AG09309 (cell line): ENCODE measurements around the gene RHBDD1.

Experiments
- DNase-seq: peaks from one replicate; pipeline ENCODE4 v3.0.0-alpha.2; 2010; ENCODE audit warnings: low read depth
- H3K4me3 ChIP-seq: 2 replicates; pipeline ENCODE4 v1.5.1; 2011; ENCODE audit warnings: mild to moderate bottlenecking, low read depth, low read length, moderate library complexity; ENCODE audit not compliant: control insufficient read depth
- TF ChIP-seq, protein P1 (sequence below): IDR thresholded peaks from 2 replicates; pipeline ENCODE4 v1.5.1; 2011; ENCODE audit warnings: mild to moderate bottlenecking, low read depth, low read length, inconsistent platforms; ENCODE audit not compliant: insufficient read depth, control insufficient read depth; ENCODE audit errors: missing control alignments

RHBDD1 gene

DNA sequence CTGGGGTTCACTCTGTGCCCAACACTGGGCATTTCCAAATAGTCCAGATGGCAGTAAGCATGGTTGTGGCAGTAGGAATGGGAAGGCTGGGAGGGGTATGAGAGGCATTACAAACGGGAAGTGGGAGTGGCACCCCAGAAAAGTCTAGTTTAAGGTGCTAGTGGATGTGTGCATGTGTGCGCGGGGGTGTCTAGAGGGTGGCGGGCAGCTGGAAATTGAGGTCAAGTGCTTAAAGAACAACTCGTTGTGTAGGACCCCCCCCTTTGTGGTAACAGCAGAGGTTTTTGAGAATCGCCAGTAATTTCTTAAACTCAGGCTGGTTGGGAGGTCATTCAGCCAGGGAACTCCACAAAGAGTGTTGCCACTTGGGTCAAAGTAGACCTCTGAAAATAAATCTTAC is 69.9 kb downstream of the RHBDD1 start:
- no peak for DNase-seq
- H3K4me3 ChIP-seq, result no peak overlapping the region
- TF ChIP-seq, protein P1, sequence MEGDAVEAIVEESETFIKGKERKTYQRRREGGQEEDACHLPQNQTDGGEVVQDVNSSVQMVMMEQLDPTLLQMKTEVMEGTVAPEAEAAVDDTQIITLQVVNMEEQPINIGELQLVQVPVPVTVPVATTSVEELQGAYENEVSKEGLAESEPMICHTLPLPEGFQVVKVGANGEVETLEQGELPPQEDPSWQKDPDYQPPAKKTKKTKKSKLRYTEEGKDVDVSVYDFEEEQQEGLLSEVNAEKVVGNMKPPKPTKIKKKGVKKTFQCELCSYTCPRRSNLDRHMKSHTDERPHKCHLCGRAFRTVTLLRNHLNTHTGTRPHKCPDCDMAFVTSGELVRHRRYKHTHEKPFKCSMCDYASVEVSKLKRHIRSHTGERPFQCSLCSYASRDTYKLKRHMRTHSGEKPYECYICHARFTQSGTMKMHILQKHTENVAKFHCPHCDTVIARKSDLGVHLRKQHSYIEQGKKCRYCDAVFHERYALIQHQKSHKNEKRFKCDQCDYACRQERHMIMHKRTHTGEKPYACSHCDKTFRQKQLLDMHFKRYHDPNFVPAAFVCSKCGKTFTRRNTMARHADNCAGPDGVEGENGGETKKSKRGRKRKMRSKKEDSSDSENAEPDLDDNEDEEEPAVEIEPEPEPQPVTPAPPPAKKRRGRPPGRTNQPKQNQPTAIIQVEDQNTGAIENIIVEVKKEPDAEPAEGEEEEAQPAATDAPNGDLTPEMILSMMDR, result no peak

DNA sequence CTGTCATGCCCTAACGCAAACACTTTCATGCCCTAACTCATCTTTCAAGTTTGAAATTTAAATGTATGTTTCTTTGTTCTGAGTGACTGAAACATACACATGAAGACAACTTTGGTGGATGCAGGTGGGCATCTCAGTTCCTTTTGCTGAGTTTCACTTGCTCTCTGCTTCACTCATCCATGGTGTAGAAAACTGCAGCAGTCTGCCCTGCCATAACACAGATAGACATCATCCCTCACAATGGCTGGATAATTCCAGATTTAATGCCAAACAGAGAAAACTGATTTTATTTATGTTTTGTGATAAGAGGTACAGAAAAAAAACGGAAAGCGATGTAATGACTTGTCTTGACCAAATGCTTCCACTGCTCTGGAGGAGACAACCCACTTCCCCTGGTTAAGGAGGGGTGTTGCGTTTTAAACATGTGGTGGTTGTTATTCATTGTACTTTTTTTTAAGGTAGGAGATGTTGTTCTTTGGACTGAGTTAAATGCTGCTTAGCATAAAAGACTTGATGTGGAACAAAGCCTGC is 70.4 kb downstream of the RHBDD1 start:
- H3K4me3 ChIP-seq, result no peak overlapping the region
- no peak for DNase-seq
- TF ChIP-seq, protein P1, result no peak

DNA sequence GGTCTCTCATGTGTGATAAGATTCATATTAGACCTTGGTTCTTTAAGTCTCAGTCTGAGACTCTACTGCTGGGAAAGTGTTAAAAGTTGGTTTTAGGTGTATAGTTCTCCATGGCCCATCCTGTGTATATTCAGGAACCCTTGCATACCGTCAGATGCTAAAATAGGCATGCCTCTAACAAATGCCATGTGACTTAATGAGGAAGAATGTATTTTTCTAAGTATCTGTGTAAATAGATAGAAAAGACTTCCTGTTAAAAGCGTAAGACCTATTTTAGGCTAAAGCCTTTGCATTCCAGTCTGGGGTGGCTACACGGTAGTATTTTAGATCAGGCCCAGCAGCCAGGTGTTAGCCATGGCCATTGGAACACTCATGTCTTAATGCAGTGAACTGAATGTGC is 73.3 kb downstream of the RHBDD1 start:
- TF ChIP-seq, protein P1, result no peak
- no peak for DNase-seq
- H3K4me3 ChIP-seq, result no peak overlapping the region

DNA sequence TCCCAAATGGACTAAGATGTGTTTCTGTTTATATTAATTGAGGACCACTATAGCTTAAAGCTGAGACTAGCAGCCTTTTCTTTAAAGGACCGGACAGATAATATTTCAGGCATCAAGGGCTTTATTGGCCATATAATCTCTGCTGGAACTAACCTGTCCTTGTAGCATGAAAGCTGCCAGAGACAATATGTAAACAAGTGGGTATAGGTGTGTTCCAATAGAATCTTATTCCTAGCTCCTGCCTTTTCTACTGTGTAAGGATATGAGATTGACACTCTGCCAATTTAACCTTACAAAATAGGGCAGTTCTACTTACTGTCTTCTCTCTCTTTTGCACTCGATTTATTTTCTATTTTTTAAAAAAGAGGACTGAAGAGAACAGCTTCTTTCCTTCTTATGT is 74.0 kb downstream of the RHBDD1 start:
- TF ChIP-seq, protein P1, result no peak
- H3K4me3 ChIP-seq, result no peak overlapping the region
- no peak for DNase-seq

DNA sequence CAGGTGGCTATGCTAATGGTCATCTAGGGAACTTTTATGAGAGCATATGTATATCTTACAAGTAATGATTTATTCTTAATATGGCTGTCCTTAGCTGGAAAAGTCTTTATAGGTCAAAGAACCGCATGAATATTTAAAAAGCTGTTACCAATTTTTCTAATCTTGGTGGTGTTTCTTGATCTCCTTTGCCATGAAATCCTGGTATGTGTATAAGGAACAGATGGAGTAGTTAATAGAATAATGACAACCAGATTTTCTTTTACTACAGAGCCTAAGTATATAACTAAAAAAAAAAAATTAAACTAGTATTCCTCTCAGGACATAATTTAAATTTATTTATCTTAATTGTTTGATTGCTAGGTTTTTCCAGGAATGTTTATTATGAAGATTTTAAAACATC is 74.5 kb downstream of the RHBDD1 start:
- DNase-seq, result no peak
- no peak overlapping the region for H3K4me3 ChIP-seq
- TF ChIP-seq, protein P1, result no peak

DNA sequence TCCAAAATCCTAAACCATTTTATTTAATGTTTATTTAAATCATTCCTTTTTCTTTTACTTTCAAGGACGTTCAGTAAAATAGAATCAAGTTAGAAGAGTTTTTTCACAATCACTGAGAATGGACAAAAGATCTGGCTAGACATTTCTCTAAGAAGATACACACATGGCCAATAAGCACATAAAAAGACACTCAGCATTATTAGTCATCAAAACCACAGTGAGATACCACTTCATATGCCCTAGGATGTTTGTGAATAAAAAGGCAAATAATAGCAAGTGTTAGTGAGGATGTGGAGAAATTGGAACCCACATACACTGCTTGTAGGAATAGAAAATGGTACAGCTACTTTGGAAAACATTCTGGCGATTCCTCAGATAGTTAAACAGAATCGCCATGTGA is 76.1 kb downstream of the RHBDD1 start:
- H3K4me3 ChIP-seq, result no peak overlapping the region
- peak; percentile 61 for DNase-seq
- TF ChIP-seq, protein P1, result no peak

DNA sequence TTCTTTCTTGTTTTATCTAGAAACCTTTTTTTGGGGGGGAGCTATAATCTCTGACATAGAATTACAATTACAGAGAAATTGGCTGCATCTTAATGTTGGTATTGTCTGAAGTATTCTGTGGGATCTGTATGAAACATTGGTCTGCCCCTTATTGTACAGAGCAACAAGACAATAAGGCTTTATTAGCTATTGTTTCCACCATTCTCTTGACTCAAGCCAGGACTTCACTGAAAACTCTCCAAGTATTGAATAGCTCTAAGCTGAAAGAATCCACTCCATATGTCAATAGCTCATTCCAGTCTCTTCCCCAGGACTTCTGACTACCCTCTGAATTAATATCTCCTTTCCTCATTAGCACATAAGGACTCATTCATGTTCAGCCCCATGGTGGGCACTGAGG is 77.8 kb downstream of the RHBDD1 start:
- TF ChIP-seq, protein P1, result no peak
- no peak overlapping the region for H3K4me3 ChIP-seq
- DNase-seq, result no peak
